Astrocyte of the spinal cord (primary cell): ENCODE results near the gene TIMM29.

ENCODE experiments used
- DNase-seq: peaks from one replicate; pipeline ENCODE4 v3.0.0; 2011; ENCODE audit warnings: low read depth, low spot score
- H3K4me3 ChIP-seq: 2 replicates; pipeline ENCODE4 v1.5.1; 2011; ENCODE audit warnings: low read depth, mild to moderate bottlenecking, low read length, moderate library complexity
- CTCF ChIP-seq: IDR thresholded peaks from 2 replicates; pipeline ENCODE4 v1.5.1; 2012; ENCODE audit warnings: low read depth, mild to moderate bottlenecking, low read length, inconsistent platforms
- in situ Hi-C: cut with HindIII; loops from 2 replicates; pipeline ENCODE4 v1.10.0; 2017; ENCODE audit warnings: low sequenced_read_pairs

Gene TIMM29

GRCh38 chr19:10966809-10967208 is 38.2 kb downstream of the TIMM29 start:
- in situ Hi-C loops, result no loop called here
- DNase-seq, result no peak
- no peak overlapping the region for H3K4me3 ChIP-seq
- no peak for TF ChIP-seq CTCF

GRCh38 chr19:10968527-10969135 is 40.0 kb downstream of the TIMM29 start:
- H3K4me3 ChIP-seq, result no peak overlapping the region
- in situ Hi-C loops, result no loop called here
- no peak for DNase-seq
- TF ChIP-seq CTCF, result no peak

- no peak overlapping the region for H3K4me3 ChIP-seq
- no peak for DNase-seq
- in situ Hi-C loops, result no loop called here
- no peak for TF ChIP-seq CTCF
Observed at GRCh38 chr19:10971107-10971726, 42.6 kb downstream of the TIMM29 start.

- DNase-seq, result peak; percentile 57
- no peak for TF ChIP-seq CTCF
- in situ Hi-C loops, result no loop called here
- H3K4me3 ChIP-seq, result no peak overlapping the region
Observed at GRCh38 chr19:10975374-10976130, 46.9 kb downstream of the TIMM29 start.

- no peak overlapping the region for H3K4me3 ChIP-seq
- no peak for TF ChIP-seq CTCF
- in situ Hi-C loops, result no loop called here
- no peak for DNase-seq
Observed at GRCh38 chr19:10976131-10976892, 47.7 kb downstream of the TIMM29 start.

GRCh38 chr19:10977742-10978092 is 49.1 kb downstream of the TIMM29 start:
- in situ Hi-C loops, result no loop called here
- H3K4me3 ChIP-seq, result no peak overlapping the region
- TF ChIP-seq CTCF, result no peak
- DNase-seq, result no peak
